PC-9 (cell line): ENCODE data around the gene CFAP74. TPM values are rescaled to one million over a fixed set of nuclear protein-coding genes. Genes with fewer than 3 reads are reported as not detected.

Source experiments
- BruUV-seq: library from RNA; stranded (reverse); fragments of 400-500 nt; replicated peaks from 2 replicates; lab custom pipeline; 2021; lab: Mats Ljungman, UMichigan
- CTCF ChIA-PET: fragments of 300-600 bp; sonication (Branson Sonifier 250); formaldehyde crosslinking; loops from one replicate; lab custom pipeline; 2022; ENCODE audit warnings: antibody characterized with exemption; lab: Charles Lee
- POLR2A ChIA-PET: fragments of 300-600 bp; sonication (Branson Sonifier 250); formaldehyde crosslinking; loops from one replicate; lab custom pipeline; 2022; ENCODE audit warnings: antibody characterized with exemption; ENCODE audit not compliant: unreplicated experiment; lab: Charles Lee
- DNase-seq, 2 experiments: peaks; one replicate each; pipeline versions ENCODE4 v3.0.0 to v3.0.0-alpha.2; 2015 to 2022; ENCODE audit warnings: mixed read lengths in 1 of 2
- H2AFZ ChIP-seq: fragments of 200-600 bp; sonication (generic); 2 replicates; pipeline ENCODE4 v1.8.1; 2017; ENCODE audit warnings: antibody characterized with exemption
- H3F3A ChIP-seq: fragments of 200-600 bp; sonication (generic); 2 replicates; pipeline ENCODE4 v1.8.1; 2017; ENCODE audit warnings: antibody characterized with exemption, mild to moderate bottlenecking, low read depth; ENCODE audit not compliant: insufficient read depth
- H3K27ac ChIP-seq: fragments of 200-600 bp; sonication (generic); 2 replicates; pipeline ENCODE4 v1.6.1; 2016; ENCODE audit warnings: mixed run types
- H3K27me3 ChIP-seq: fragments of 200-600 bp; sonication (generic); 2 replicates; pipeline ENCODE4 v1.6.1; 2016; ENCODE audit warnings: low read depth, mixed run types; ENCODE audit not compliant: insufficient read depth
- H3K36me3 ChIP-seq: fragments of 200-600 bp; sonication (generic); 2 replicates; pipeline ENCODE4 v1.6.1; 2016; ENCODE audit warnings: low read depth, mixed run types
- H3K4me1 ChIP-seq: fragments of 200-600 bp; sonication (generic); replicated peaks from 2 replicates; pipeline ENCODE4 v1.6.1; 2016; ENCODE audit warnings: mixed run types; ENCODE audit not compliant: insufficient read depth
- H3K4me2 ChIP-seq: fragments of 200-600 bp; sonication (generic); 2 replicates; pipeline ENCODE4 v1.6.1; 2017; ENCODE audit warnings: mixed run types
- H3K4me3 ChIP-seq: fragments of 200-600 bp; sonication (generic); 2 replicates; pipeline ENCODE4 v1.6.1; 2016; ENCODE audit warnings: mixed run types
- H3K79me2 ChIP-seq: fragments of 200-600 bp; sonication (generic); 2 replicates; pipeline ENCODE4 v1.6.1; 2017; ENCODE audit warnings: low read depth, mixed run types
- H3K9me2 ChIP-seq: fragments of 200-600 bp; sonication (generic); 2 replicates; pipeline ENCODE4 v1.8.1; 2017; ENCODE audit warnings: mild to moderate bottlenecking; ENCODE audit not compliant: insufficient read depth
- H3K9me3 ChIP-seq: fragments of 200-600 bp; sonication (generic); 2 replicates; pipeline ENCODE4 v1.8.1; 2016; ENCODE audit warnings: low read depth; ENCODE audit not compliant: insufficient read depth
- H4K20me1 ChIP-seq: fragments of 200-600 bp; sonication (generic); 2 replicates; pipeline ENCODE4 v1.8.1; 2017; ENCODE audit not compliant: insufficient read depth
- CTCF ChIP-seq: fragments of 200-600 bp; sonication (generic); conservative IDR thresholded peaks from 2 replicates; pipeline ENCODE4 v1.6.1; 2017; ENCODE audit warnings: mixed run types, antibody characterized with exemption, mild to moderate bottlenecking, moderate library complexity
- EZH2 ChIP-seq: fragments of 200-600 bp; sonication (generic); IDR thresholded peaks from 2 replicates; pipeline ENCODE4 v1.8.0; 2017; ENCODE audit warnings: antibody characterized with exemption, low read depth
- intact Hi-C: fragments of 100-400 bp; cut with micrococcal nuclease; formaldehyde crosslinking; loops from one replicate; pipeline ENCODE4 v1.10.0; 2022; ENCODE audit not compliant: unreplicated experiment
- total RNA-seq: library from RNA; stranded (reverse); gene quantifications from 2 replicates; pipeline ENCODE4 v1.2.3, GENCODE V29; 2021

CFAP74 gene
- total RNA-seq, 1 experiment from 2014 or later = 2.8 TPM

GRCh38 chr1:1941211-1941841, 62.3 kb downstream of the CFAP74 start:
- Histone ChIP-seq H3K4me3 (no peak overlapping the region), H3K27me3 (peaks cover 68% of the 10 kb centered on the region), H3F3A (no peaks in the 10 kb centered on the region), H3K79me2 (no peaks in the 10 kb centered on the region), H3K36me3 (no peaks in the 10 kb centered on the region), H3K9me2 (no peaks in the 10 kb centered on the region), H3K9me3 (no peaks in the 10 kb centered on the region), H4K20me1 (no peaks in the 10 kb centered on the region), H3K4me2 (no peak overlapping the region), H3K27ac (no peak overlapping the region), H3K4me1 (no peaks in the 10 kb centered on the region), H2AFZ (no peak overlapping the region)
- ChIA-PET CTCF (no interaction called here), POLR2A (no interaction called here)
- intact Hi-C loops = no loop called here
- no peak for TF ChIP-seq CTCF
- no peak for TF ChIP-seq EZH2
- DNase-seq = no peak
- BruUV-seq = no TSS peak

DNA sequence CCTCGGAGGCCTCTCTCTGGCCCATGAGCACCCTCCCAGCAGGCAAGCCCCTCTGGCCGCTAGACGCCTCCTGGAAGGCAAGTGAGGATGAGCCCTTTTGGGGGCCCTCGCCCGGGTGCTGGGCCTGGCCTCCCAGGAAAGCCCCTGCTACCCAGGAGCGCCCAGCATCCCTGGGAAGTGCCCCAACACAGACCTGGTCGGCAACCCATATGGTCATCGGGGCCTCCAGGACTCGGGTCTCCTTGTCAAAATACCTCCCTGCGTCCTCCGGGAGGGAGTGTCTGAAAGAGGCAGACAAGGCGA, 63.5 kb downstream of the CFAP74 start:
- BruUV-seq = no TSS peak
- DNase-seq = no peak
- POLR2A ChIA-PET = no interaction called here
- Histone ChIP-seq H3K79me2 (no peaks in the 10 kb centered on the region), H3K27me3 (peaks cover 63% of the 10 kb centered on the region), H3K4me2 (no peak overlapping the region), H3K9me3 (no peaks in the 10 kb centered on the region), H2AFZ (no peak overlapping the region), H3F3A (no peaks in the 10 kb centered on the region), H4K20me1 (no peaks in the 10 kb centered on the region), H3K9me2 (no peaks in the 10 kb centered on the region), H3K27ac (no peak overlapping the region), H3K36me3 (no peaks in the 10 kb centered on the region), H3K4me3 (no peak overlapping the region), H3K4me1 (no peaks in the 10 kb centered on the region)
- CTCF ChIA-PET = interaction anchor here (0.5 kb wide), 1 partner anchor 179 kb away, joined by 9 read pairs; no protein-coding TSS in a partner anchor
- intact Hi-C loops = no loop called here
- no peak for TF ChIP-seq EZH2
- TF ChIP-seq CTCF = no peak

DNA sequence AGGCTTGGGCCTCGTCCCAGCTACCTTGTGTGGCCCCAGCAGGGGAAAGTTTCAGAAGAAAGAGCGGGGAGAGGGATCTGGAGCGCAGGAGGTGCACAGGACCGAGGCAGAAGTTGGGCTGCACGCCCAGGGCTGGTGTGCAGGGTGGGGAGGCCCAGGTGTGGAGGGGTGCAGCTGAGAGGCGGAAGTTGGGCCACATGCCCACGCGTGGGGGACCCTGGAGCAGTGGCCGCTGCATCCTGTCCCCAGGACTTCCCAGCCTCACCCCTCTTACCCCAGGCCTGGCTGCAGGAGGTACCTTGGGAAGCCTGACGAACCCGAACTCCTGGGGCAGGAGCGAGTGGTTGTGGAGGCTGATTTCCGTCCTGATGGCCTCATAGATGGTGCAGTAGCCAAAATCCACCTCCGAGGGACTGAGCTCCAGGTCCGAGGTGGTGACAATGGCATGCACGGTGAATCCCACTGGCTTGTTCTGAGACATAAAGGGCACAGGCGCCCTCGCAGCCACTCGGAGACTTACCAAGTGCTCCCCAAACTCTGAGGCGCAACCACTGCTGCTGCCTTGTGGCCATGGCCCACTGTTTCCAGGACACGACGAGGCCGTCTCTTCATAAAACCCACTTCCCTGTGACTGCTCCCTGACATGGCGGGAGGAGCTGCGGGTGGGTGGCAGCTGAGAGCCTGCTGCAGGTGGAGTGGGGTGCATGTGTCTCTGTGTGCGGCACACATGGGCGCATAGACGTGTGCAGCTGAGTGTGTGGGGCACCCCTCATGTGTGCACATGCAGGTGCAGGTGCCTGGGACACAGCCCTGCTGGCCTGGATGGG, 64.1 kb downstream of the CFAP74 start:
- Histone ChIP-seq H3K79me2 (no peaks in the 10 kb centered on the region), H3K36me3 (no peaks in the 10 kb centered on the region), H3K4me1 (no peaks in the 10 kb centered on the region), H3K4me3 (no peak overlapping the region), H3K27me3 (peaks cover 61% of the 10 kb centered on the region), H3K9me2 (no peaks in the 10 kb centered on the region), H3F3A (no peaks in the 10 kb centered on the region), H3K27ac (no peak overlapping the region), H3K9me3 (no peaks in the 10 kb centered on the region), H2AFZ (no peak overlapping the region), H4K20me1 (no peaks in the 10 kb centered on the region), H3K4me2 (no peak overlapping the region)
- CTCF ChIA-PET = no interaction called here
- no TSS peak for BruUV-seq
- POLR2A ChIA-PET = no interaction called here
- no peak for TF ChIP-seq CTCF
- TF ChIP-seq EZH2 = no peak
- DNase-seq = no peak
- intact Hi-C loops = no loop called here
